NOMO-1 treated with DMSO at 0.1 percent for 48 hours (cell line): ENCODE results near the gene NPM3.

Experiments
- DNase-seq: peaks from one replicate; lab custom pipeline; 2025; ENCODE audit not compliant: unreplicated experiment; lab: John Stamatoyannopoulos, UW

Gene NPM3

DNA sequence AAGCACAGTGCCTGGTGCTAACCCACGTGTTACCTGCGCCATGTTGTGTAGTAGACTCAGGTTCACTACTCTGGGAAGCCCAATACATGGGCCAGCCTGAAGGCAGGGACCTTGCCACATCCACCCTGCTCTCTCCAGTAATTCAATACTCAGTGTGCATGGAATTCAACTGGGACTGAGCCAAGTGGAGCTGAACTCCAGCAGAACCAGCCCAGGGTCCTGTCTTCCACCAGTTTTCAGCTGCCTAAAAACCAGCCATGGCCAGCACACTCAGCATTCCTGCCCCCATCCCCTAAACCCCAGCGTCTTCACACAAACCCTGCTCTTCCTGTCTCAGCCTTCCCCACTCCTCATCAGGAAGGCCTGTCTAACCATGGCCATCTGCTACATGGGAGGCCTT is 22.7 kb downstream of the NPM3 start:
- DNase-seq, result no peak

- DNase-seq, result no peak
Measured at GRCh38 chr10:101759309-101760247, 23.7 kb downstream of the NPM3 start.

GRCh38 chr10:101758858-101759257 is 24.4 kb downstream of the NPM3 start:
- DNase-seq, result no peak

DNA sequence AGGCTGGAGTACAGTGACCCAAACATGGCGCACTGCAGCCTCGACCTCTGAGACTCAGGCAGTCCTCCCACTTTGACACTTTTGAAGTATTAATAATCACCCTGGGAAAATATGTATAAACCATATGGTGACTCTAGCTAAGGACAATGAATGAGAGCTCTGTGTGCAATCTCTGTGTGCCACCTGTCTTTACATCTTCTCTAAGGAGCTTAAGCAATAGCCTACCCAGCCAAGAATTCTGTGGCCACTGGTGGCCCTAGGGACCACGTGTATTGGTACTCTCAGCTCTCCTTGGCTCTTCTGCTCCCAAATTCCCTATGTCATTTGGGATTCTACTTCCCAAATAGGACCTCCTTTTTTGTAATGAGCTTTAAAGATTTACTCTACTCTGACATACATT is 31.0 kb downstream of the NPM3 start:
- DNase-seq, result no peak

GRCh38 chr10:101749047-101750016 is 33.9 kb downstream of the NPM3 start:
- no peak for DNase-seq

DNA sequence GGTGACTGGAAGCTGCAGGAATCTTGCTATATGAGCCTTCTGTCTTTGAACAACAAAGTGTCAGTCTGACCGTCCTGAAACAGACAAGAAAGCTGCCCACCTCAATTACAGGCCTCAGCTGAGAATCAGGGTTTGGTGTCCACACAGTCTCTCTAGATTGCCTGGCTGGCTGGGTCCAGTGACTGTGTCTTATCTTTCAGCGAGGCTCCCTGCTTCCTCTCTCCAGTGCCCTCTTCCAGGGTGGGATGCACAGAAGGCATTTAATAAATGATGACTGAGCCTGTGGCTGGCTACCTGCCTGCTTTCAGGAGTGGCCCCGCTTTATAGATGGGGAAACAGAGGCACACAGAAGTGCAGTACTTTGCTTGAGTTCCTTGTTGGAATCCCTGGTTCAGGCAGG is 34.8 kb downstream of the NPM3 start:
- DNase-seq, result no peak

DNA sequence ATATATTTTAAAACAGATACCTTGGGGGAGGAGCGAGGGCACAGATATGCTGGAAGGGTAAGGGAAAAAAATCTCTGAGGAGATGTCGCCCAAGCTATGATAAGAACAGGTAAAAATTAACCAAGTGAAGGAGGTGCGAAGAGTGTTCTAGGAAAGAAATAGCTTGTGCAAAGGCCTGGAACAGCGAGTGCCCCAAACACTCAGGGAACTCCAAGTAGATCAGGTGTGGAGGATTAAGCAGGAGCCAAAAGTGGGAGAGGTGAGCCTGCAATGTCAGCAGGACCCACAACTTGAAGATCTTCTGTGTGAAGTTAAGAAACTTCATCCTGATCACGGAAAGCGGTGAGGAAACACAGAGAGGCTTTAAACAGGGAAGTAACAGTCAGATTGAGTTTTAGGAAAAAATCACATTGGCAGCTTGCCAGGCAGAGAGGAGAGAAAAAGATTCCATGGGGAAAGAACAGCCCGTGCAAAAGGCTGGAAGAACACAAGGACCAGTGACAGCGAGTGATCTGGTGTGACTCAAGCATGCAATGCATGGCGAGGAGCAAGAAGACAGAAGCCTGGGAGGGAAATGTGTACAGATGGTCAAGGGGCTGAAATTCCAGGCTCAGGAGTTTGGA is 38.1 kb downstream of the NPM3 start:
- DNase-seq, result no peak

GRCh38 chr10:101744267-101744666 is 39.0 kb downstream of the NPM3 start:
- no peak for DNase-seq

DNA sequence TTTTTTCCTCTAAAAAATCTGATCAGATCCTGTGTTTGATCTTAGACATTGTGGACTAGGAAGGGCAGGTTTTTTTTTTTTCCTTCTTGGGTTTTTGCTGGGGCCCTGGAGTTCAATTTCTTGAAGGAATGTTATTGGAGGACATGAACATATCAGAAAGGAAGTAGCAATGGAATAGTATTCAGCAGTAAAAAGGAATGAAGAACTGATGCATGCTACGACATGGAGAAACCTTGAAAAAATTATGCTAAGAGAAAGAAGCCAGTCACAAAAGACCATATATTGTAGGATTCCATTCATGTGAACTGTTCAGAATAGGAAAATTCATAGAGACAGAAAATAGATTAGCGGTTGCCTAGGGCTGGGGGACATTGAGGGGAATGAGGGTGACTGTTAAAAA is 41.3 kb downstream of the NPM3 start:
- DNase-seq, result no peak

DNA sequence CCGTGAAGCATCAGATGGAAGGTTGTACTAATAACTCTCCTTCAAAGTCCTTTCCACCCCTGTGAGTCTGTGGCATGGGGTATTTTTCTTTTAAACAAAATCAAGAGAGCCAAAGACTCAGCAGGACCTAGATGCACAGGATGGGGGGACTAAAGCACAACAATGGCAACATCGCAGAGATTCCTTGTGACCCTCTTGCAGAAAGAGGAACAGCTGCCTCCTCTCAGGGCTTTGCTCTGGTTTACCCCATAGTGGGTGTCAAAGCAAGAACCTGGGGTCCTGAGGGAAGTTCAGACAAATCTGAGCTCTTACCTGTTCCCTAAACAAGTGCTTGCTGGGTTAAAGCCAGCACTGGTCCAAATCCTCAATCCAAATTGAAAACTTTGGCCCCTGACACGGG is 46.6 kb downstream of the NPM3 start:
- no peak for DNase-seq

- no peak for DNase-seq
Measured at GRCh38 chr10:101732096-101732495, 51.1 kb downstream of the NPM3 start.
